H9 (cell line): ENCODE results near the gene IQCM. TPM values are rescaled to one million over a fixed set of nuclear protein-coding genes. Genes with fewer than 3 reads are reported as not detected.

ENCODE experiments used
- DNase-seq: peaks from one replicate; pipeline ENCODE4 v3.0.0-alpha.2; 2017
- H2AFZ ChIP-seq: one replicate; pipeline ENCODE4 v1.6.1; 2013; ENCODE audit warnings: mild to moderate bottlenecking, low read length, control low read depth, moderate library complexity
- H2AK5ac ChIP-seq: 2 replicates; pipeline ENCODE4 v1.6.1; 2013; ENCODE audit warnings: low read length, control low read depth, mixed read lengths; ENCODE audit not compliant: insufficient read length
- H2BK120ac ChIP-seq: one replicate; pipeline ENCODE4 v1.6.1; 2013; ENCODE audit warnings: low read depth, mild to moderate bottlenecking, low read length, control low read depth, inconsistent platforms; ENCODE audit not compliant: poor library complexity, severe bottlenecking
- H2BK12ac ChIP-seq: 2 replicates; pipeline ENCODE4 v1.6.1; 2013; ENCODE audit warnings: low read length, control low read depth, mixed read lengths, low read depth; ENCODE audit not compliant: insufficient read length
- H2BK15ac ChIP-seq: 2 replicates; pipeline ENCODE4 v1.6.1; 2013; ENCODE audit warnings: low read depth, low read length, control low read depth
- H2BK20ac ChIP-seq: one replicate; pipeline ENCODE4 v1.6.1; 2013; ENCODE audit warnings: low read depth, mild to moderate bottlenecking, low read length, control low read depth, inconsistent platforms; ENCODE audit not compliant: poor library complexity, severe bottlenecking
- H2BK5ac ChIP-seq: 2 replicates; pipeline ENCODE4 v1.6.1; 2013; ENCODE audit warnings: low read length, control low read depth, mixed read lengths; ENCODE audit not compliant: insufficient read length
- H3K14ac ChIP-seq: 2 replicates; pipeline ENCODE4 v1.6.1; 2013; ENCODE audit warnings: low read length, control low read depth; ENCODE audit not compliant: insufficient read depth
- H3K18ac ChIP-seq: 2 replicates; pipeline ENCODE4 v1.6.1; 2013; ENCODE audit warnings: low read depth, mild to moderate bottlenecking, mixed read lengths, low read length, control low read depth; ENCODE audit not compliant: insufficient read length
- H3K23ac ChIP-seq: 2 replicates; pipeline ENCODE4 v1.6.1; 2013; ENCODE audit warnings: low read length, control low read depth, mixed read lengths, low read depth; ENCODE audit not compliant: insufficient read length
- H3K23me2 ChIP-seq: 2 replicates; pipeline ENCODE4 v1.6.1; 2013; ENCODE audit warnings: low read depth, mild to moderate bottlenecking, mixed read lengths, low read length, control low read depth; ENCODE audit not compliant: insufficient read length, poor library complexity, severe bottlenecking
- H3K27ac ChIP-seq: 2 replicates; pipeline ENCODE4 v1.5.1; 2013; ENCODE audit warnings: low read length, control low read depth, mixed read lengths, low read depth; ENCODE audit not compliant: insufficient read length
- H3K27me3 ChIP-seq: 2 replicates; pipeline ENCODE4 v1.6.1; 2013; ENCODE audit warnings: low read length, control low read depth, inconsistent platforms; ENCODE audit not compliant: insufficient read depth
- H3K4ac ChIP-seq: 2 replicates; pipeline ENCODE4 v1.6.1; 2013; ENCODE audit warnings: low read depth, mild to moderate bottlenecking, control low read depth, inconsistent platforms, low read length, moderate library complexity
- H3K4me1 ChIP-seq: 2 replicates; pipeline ENCODE4 v1.6.1; 2013; ENCODE audit warnings: low read length, control low read depth, inconsistent platforms; ENCODE audit not compliant: insufficient read depth
- H3K4me2 ChIP-seq: 2 replicates; pipeline ENCODE4 v1.6.1; 2013; ENCODE audit warnings: low read length, control low read depth, mixed read lengths; ENCODE audit not compliant: insufficient read length, insufficient read depth
- H3K56ac ChIP-seq: 2 replicates; pipeline ENCODE4 v1.6.1; 2013; ENCODE audit warnings: low read depth, mild to moderate bottlenecking, mixed read lengths, low read length, control low read depth; ENCODE audit not compliant: insufficient read length
- H3K79me1 ChIP-seq: 2 replicates; pipeline ENCODE4 v1.6.1; 2013; ENCODE audit warnings: low read depth, mild to moderate bottlenecking, moderate library complexity, low read length, control low read depth, inconsistent platforms; ENCODE audit not compliant: insufficient read depth, poor library complexity, severe bottlenecking
- H3K79me2 ChIP-seq: 2 replicates; pipeline ENCODE4 v1.6.1; 2013; ENCODE audit warnings: low read length, control low read depth, inconsistent platforms; ENCODE audit not compliant: insufficient read depth
- H3K9ac ChIP-seq: 2 replicates; pipeline ENCODE4 v1.6.1; 2013; ENCODE audit warnings: low read length, control low read depth, mixed read lengths; ENCODE audit not compliant: insufficient read length; ENCODE audit errors: extremely low read depth
- H3K9me3 ChIP-seq: one replicate; pipeline ENCODE4 v1.6.1; 2013; ENCODE audit warnings: low read depth, low read length, inconsistent platforms; ENCODE audit not compliant: control insufficient read depth
- H3T11ph ChIP-seq: one replicate; pipeline ENCODE4 v1.6.1; 2013; ENCODE audit warnings: mild to moderate bottlenecking, low read length, control low read depth, inconsistent platforms
- H4K20me1 ChIP-seq: one replicate; pipeline ENCODE4 v1.6.1; 2013; ENCODE audit not compliant: control insufficient read depth, insufficient read length, insufficient read depth
- H4K5ac ChIP-seq: 2 replicates; pipeline ENCODE4 v1.6.1; 2013; ENCODE audit warnings: low read depth, mild to moderate bottlenecking, mixed read lengths, low read length, control low read depth; ENCODE audit not compliant: insufficient read length
- H4K8ac ChIP-seq: replicated peaks from 2 replicates; pipeline ENCODE4 v1.6.1; 2013; ENCODE audit warnings: low read length, control low read depth, mixed read lengths, low read depth; ENCODE audit not compliant: insufficient read length
- H4K91ac ChIP-seq: 2 replicates; pipeline ENCODE4 v1.6.1; 2013; ENCODE audit warnings: low read depth, mild to moderate bottlenecking, moderate library complexity, mixed read lengths, low read length, control low read depth; ENCODE audit not compliant: insufficient read length
- H3K27ac Mint-ChIP-seq, 3 experiments: 2 replicates in 2 of 3; 3 replicates in 1 of 3; pipeline ENCODE4 v1.8.0; 2020 to 2021; ENCODE audit warnings: mixed read lengths in 3 of 3, mild to moderate bottlenecking in 1 of 3, moderate library complexity in 1 of 3
- H3K27me3 Mint-ChIP-seq: 2 replicates; pipeline ENCODE4 v1.8.0; 2021; ENCODE audit warnings: low read depth, mild to moderate bottlenecking, moderate library complexity, mixed read lengths
- H3K36me3 Mint-ChIP-seq, 3 experiments: 2 replicates in 2 of 3; 3 replicates in 1 of 3; pipeline ENCODE4 v1.8.0; 2020 to 2021; ENCODE audit warnings: low read depth in 3 of 3, mixed read lengths in 3 of 3; ENCODE audit not compliant: insufficient read depth in 1 of 3
- H3K4me1 Mint-ChIP-seq, 2 experiments: 2 replicates each; pipeline ENCODE4 v1.8.0; 2020; ENCODE audit warnings: mixed read lengths in 2 of 2
- H3K4me3 Mint-ChIP-seq, 2 experiments: 2 replicates in 1 of 2; 3 replicates in 1 of 2; pipeline ENCODE4 v1.8.0; 2020 to 2021; ENCODE audit warnings: mild to moderate bottlenecking in 2 of 2, mixed read lengths in 2 of 2, moderate library complexity in 1 of 2
- H3K9me3 Mint-ChIP-seq, 2 experiments: 2 replicates in 1 of 2; 3 replicates in 1 of 2; pipeline ENCODE4 v1.8.0; 2020; ENCODE audit warnings: mild to moderate bottlenecking in 2 of 2, mixed read lengths in 2 of 2, moderate library complexity in 1 of 2
- WGBS: extraction: QIAGEN DNeasy Blood & Tissue Kit; methylation state at CpG from one replicate; pipeline ENCODE4 v1.1.7; 2013; ENCODE audit warnings: missing lambda C conversion rate, low lambda C conversion rate, mixed read lengths; ENCODE audit not compliant: insufficient read length; ENCODE audit errors: extremely low coverage; 5-methylcytosine and 5-hydroxymethylcytosine counted together
- total RNA-seq: library from RNA; stranded (reverse); gene quantifications from 2 replicates; pipeline ENCODE4 v1.2.1, GENCODE V29; 2021
- TF ChIP-seq, protein P1 (sequence below): fragments of 200-600 bp; sonication (generic); conservative IDR thresholded peaks from 3 replicates; pipeline ENCODE4 v1.8.0; 2021; ENCODE audit warnings: antibody characterized with exemption, mild to moderate bottlenecking

The IQCM gene
- total RNA-seq, 1 experiment from 2014 or later, result 0.15 TPM

DNA sequence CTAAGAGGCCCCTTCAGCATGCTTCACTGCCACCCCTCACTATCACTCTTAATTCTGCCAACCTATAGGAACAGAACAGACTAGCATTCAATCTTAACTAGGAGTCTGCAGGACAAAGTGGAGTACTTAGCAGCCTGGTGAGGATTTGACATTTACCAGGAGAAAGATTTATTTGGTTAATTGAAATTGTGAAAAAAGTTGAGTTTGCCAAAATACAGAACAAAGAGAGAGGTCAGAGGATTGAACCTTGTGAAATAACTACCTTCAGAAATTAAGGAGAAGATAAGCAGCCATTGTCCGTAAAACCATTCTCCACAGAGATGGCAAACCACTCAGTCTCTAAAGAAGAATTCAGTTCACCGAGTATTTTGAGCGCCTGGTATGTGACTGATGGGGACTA is 41.8 kb upstream of the IQCM start:
- H3K36me3 Mint-ChIP-seq, result no peaks in the 10 kb centered on the region; a peak in 1 of 7 replicates
- H3K4me3 Mint-ChIP-seq, result no peak overlapping the region
- H3K9ac ChIP-seq, result no peak overlapping the region
- no peak overlapping the region for H3K4me2 ChIP-seq
- no peak overlapping the region for H3K56ac ChIP-seq
- H3K23ac ChIP-seq, result no peak overlapping the region
- H3K79me2 ChIP-seq, result no peaks in the 10 kb centered on the region
- H3K4me1 ChIP-seq, result no peaks in the 10 kb centered on the region
- H3K14ac ChIP-seq, result no peak overlapping the region
- no peaks in the 10 kb centered on the region for H3K9me3 ChIP-seq
- H4K20me1 ChIP-seq, result no peaks in the 10 kb centered on the region
- no peak overlapping the region for H2AK5ac ChIP-seq
- H2BK120ac ChIP-seq, result no peak overlapping the region
- no peak for DNase-seq
- H2AFZ ChIP-seq, result no peak overlapping the region
- H2BK15ac ChIP-seq, result no peak overlapping the region
- no peak overlapping the region for H3T11ph ChIP-seq
- H3K18ac ChIP-seq, result no peak overlapping the region
- WGBS, result no CpG with 5 or more reads among the region's 3 CpGs
- H2BK12ac ChIP-seq, result no peak overlapping the region
- H2BK20ac ChIP-seq, result no peak overlapping the region
- H4K91ac ChIP-seq, result no peak overlapping the region
- no peaks in the 10 kb centered on the region for H3K9me3 Mint-ChIP-seq
- H3K79me1 ChIP-seq, result no peaks in the 10 kb centered on the region
- no peaks in the 10 kb centered on the region for H3K23me2 ChIP-seq
- H3K27ac Mint-ChIP-seq, result no peak overlapping the region
- H3K4ac ChIP-seq, result no peak overlapping the region
- no peak overlapping the region for H3K27ac ChIP-seq
- no peak overlapping the region for H4K8ac ChIP-seq
- TF ChIP-seq, protein P1, sequence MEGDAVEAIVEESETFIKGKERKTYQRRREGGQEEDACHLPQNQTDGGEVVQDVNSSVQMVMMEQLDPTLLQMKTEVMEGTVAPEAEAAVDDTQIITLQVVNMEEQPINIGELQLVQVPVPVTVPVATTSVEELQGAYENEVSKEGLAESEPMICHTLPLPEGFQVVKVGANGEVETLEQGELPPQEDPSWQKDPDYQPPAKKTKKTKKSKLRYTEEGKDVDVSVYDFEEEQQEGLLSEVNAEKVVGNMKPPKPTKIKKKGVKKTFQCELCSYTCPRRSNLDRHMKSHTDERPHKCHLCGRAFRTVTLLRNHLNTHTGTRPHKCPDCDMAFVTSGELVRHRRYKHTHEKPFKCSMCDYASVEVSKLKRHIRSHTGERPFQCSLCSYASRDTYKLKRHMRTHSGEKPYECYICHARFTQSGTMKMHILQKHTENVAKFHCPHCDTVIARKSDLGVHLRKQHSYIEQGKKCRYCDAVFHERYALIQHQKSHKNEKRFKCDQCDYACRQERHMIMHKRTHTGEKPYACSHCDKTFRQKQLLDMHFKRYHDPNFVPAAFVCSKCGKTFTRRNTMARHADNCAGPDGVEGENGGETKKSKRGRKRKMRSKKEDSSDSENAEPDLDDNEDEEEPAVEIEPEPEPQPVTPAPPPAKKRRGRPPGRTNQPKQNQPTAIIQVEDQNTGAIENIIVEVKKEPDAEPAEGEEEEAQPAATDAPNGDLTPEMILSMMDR, result no peak
- no peak overlapping the region for H2BK5ac ChIP-seq
- no peaks in the 10 kb centered on the region for H3K27me3 ChIP-seq
- H4K5ac ChIP-seq, result no peak overlapping the region
- no peaks in the 10 kb centered on the region for H3K4me1 Mint-ChIP-seq
- H3K27me3 Mint-ChIP-seq, result 0 out of 2 replicates have a peak, but pooled peaks cover 2% of the 10 kb centered on the region
